ENCODE results near the gene CDA.

- TF ChIP-seq CTCF (IDR thresholded peaks at IDR 0.05) (no peak), POLR2A (IDR thresholded peaks at IDR 0.05) (no peak), EP300 (IDR thresholded peaks at IDR 0.05) (no peak)
These were observed 1.4 kb downstream of the CDA start for GRCh38 chr1:20590306-20590777.
